Measurements from ENCODE around the gene ONECUT1.

Gene ONECUT1

GRCh38 chr15:52730594-52730993 lies 59.5 kb downstream of the ONECUT1 start:
- no peak for DNase-seq

- DNase-seq: no peak
These were observed 60.0 kb downstream of the ONECUT1 start for GRCh38 chr15:52730173-52730572.

- no peak for DNase-seq
These were observed 61.2 kb downstream of the ONECUT1 start for GRCh38 chr15:52728899-52729298.

- no peak for DNase-seq
These were observed 62.3 kb downstream of the ONECUT1 start for GRCh38 chr15:52727815-52728214.

GRCh38 chr15:52726195-52726594 lies 63.9 kb downstream of the ONECUT1 start:
- DNase-seq: no peak

GRCh38 chr15:52718551-52718950 lies 71.6 kb downstream of the ONECUT1 start:
- DNase-seq: no peak

- no peak for DNase-seq
These were observed 72.2 kb downstream of the ONECUT1 start for GRCh38 chr15:52717924-52718323.

GRCh38 chr15:52717481-52717880 lies 72.7 kb downstream of the ONECUT1 start:
- no peak for DNase-seq

- no peak for DNase-seq
These were observed 73.6 kb downstream of the ONECUT1 start for GRCh38 chr15:52716536-52716935.

GRCh38 chr15:52715411-52715810 lies 74.7 kb downstream of the ONECUT1 start:
- DNase-seq: no peak

- no peak for DNase-seq
These were observed 75.2 kb downstream of the ONECUT1 start for GRCh38 chr15:52714968-52715367.

- DNase-seq: no peak
These were observed 79.3 kb downstream of the ONECUT1 start for GRCh38 chr15:52710708-52711389.

GRCh38 chr15:52710050-52710707 lies 80.0 kb downstream of the ONECUT1 start:
- no peak for DNase-seq

GRCh38 chr15:52709187-52709981 lies 80.8 kb downstream of the ONECUT1 start:
- DNase-seq: no peak

All from NCI-H1930 (cell line).